ENCODE measurements around the gene TPRA1. TPM values are rescaled to one million over a fixed set of nuclear protein-coding genes. Genes with fewer than 3 reads are reported as not detected.

TPRA1 gene
- total RNA-seq, 1 experiment from 2014 or later = 20.2 TPM

DNA sequence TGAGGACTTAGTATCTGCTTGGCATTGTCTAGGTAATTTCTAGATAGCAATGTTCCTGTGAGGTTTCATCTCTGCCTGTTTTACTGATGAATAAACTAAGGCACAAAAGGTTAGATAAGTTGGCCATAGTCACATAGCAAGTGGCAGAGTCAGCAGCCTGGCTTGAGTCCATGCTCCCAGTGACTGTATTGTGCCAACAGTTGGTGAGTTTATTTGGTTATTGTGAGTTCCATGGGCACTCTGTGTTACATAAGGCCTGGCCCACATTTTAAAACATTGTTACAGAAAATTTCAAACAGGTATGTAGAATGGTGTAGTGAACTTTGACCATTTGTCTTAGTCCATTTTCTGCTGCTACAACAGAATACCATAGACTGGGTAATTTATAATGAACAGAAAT is 22.9 kb upstream of the TPRA1 start:
- POLR2A ChIA-PET (ENCODE audit: low non-redundant PET) = no interaction called here

DNA sequence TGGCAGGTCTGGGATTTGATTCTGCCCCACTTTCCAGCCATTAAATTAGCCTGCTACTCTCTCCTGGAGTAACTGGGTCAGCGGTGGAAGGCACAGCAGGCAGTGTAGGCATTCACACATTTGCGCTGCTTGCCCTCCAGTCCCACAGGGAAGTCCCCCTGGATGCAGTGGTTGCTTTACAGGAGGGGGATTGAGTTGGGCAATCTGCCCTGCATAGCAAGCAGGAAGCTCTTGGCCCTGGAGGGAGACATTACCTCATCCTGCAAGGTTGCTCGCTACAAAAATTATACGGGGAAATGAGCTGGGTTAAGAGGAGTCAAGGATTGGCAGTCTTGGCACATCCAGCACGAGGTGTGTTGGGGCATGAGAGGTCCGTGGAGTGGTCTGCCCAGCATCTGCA is 22.4 kb upstream of the TPRA1 start:
- peaks cover 93% of the 10 kb centered on the region for H3K36me3 ChIP-seq (ENCODE audit: insufficient read depth, low read length, poor library complexity, severe bottlenecking)
- no TSS peak for BruUV-seq (replicated peaks)
- no peaks in the 10 kb centered on the region for H3K9me3 ChIP-seq (ENCODE audit: low read depth, low read length, poor library complexity, severe bottlenecking)
- POLR2A ChIA-PET (ENCODE audit: low non-redundant PET) = no interaction called here
- no peak for DNase-seq (ENCODE audit: low spot score)
- no peaks in the 10 kb centered on the region for H3K4me1 ChIP-seq (ENCODE audit: insufficient read depth, low read length, poor library complexity, severe bottlenecking)
- no peaks in the 10 kb centered on the region for H3K27me3 ChIP-seq (replicated peaks; ENCODE audit: insufficient read depth, low read depth, low read length, poor library complexity)
- CTCF ChIA-PET = no interaction called here
- intact Hi-C loops (cut with micrococcal nuclease; ENCODE audit: unreplicated experiment) = no loop called here
- TF ChIP-seq, protein P1, sequence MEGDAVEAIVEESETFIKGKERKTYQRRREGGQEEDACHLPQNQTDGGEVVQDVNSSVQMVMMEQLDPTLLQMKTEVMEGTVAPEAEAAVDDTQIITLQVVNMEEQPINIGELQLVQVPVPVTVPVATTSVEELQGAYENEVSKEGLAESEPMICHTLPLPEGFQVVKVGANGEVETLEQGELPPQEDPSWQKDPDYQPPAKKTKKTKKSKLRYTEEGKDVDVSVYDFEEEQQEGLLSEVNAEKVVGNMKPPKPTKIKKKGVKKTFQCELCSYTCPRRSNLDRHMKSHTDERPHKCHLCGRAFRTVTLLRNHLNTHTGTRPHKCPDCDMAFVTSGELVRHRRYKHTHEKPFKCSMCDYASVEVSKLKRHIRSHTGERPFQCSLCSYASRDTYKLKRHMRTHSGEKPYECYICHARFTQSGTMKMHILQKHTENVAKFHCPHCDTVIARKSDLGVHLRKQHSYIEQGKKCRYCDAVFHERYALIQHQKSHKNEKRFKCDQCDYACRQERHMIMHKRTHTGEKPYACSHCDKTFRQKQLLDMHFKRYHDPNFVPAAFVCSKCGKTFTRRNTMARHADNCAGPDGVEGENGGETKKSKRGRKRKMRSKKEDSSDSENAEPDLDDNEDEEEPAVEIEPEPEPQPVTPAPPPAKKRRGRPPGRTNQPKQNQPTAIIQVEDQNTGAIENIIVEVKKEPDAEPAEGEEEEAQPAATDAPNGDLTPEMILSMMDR (conservative IDR thresholded peaks at IDR 0.05; ENCODE audit: low read depth, low read length) = no peak
- no peak for TF ChIP-seq EZH2 (IDR thresholded peaks at IDR 0.05; ENCODE audit: borderline replicate concordance, low read depth, low read length, poor library complexity, severe bottlenecking)
- no peak overlapping the region for H3K4me3 ChIP-seq (ENCODE audit: low read depth, low read length, poor library complexity, severe bottlenecking)
- H3K27ac ChIP-seq (ENCODE audit: low read depth, low read length, poor library complexity, severe bottlenecking) = no peak overlapping the region

More for the DNA sequence above, 22.9 kb upstream of the TPRA1 start:
- Histone ChIP-seq H3K27ac (ENCODE audit: low read depth, low read length, poor library complexity, severe bottlenecking) (no peak overlapping the region), H3K27me3 (replicated peaks; ENCODE audit: insufficient read depth, low read depth, low read length, poor library complexity) (no peaks in the 10 kb centered on the region), H3K4me3 (ENCODE audit: low read depth, low read length, poor library complexity, severe bottlenecking) (no peak overlapping the region), H3K36me3 (ENCODE audit: insufficient read depth, low read length, poor library complexity, severe bottlenecking) (peaks cover 93% of the 10 kb centered on the region), H3K9me3 (ENCODE audit: low read depth, low read length, poor library complexity, severe bottlenecking) (no peaks in the 10 kb centered on the region), H3K4me1 (ENCODE audit: insufficient read depth, low read length, poor library complexity, severe bottlenecking) (no peaks in the 10 kb centered on the region)
- no peak for DNase-seq (ENCODE audit: low spot score)
- intact Hi-C loops (cut with micrococcal nuclease; ENCODE audit: unreplicated experiment) = no loop called here
- TF ChIP-seq EZH2 (IDR thresholded peaks at IDR 0.05; ENCODE audit: borderline replicate concordance, low read depth, low read length, poor library complexity, severe bottlenecking) = no peak
- TF ChIP-seq, protein P1 (conservative IDR thresholded peaks at IDR 0.05; ENCODE audit: low read depth, low read length) = no peak
- BruUV-seq (replicated peaks) = no TSS peak
- CTCF ChIA-PET = no interaction called here

DNA sequence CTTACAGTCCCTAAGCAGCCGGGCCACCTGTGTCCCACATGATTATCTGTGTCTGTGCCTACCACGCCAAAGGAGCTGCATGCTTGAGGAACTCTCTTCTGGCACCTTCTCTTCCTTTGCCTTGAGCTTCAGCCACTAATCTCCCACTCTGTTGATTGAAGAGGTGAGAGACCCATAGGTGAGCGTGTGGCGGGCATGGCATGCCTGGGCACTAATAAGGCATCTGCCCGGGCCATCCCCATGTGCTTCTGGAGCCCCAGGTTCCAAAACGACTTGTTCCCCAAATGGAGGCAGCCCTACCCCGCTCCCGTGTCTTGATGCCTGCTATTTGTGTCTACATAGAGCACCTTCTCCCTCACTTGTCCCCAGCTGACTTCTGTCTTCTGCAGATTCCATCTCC is 20.7 kb upstream of the TPRA1 start:
- Histone ChIP-seq H3K4me3 (ENCODE audit: low read depth, low read length, poor library complexity, severe bottlenecking) (no peak overlapping the region), H3K27ac (ENCODE audit: low read depth, low read length, poor library complexity, severe bottlenecking) (no peak overlapping the region), H3K36me3 (ENCODE audit: insufficient read depth, low read length, poor library complexity, severe bottlenecking) (peaks cover 93% of the 10 kb centered on the region), H3K9me3 (ENCODE audit: low read depth, low read length, poor library complexity, severe bottlenecking) (no peaks in the 10 kb centered on the region), H3K27me3 (replicated peaks; ENCODE audit: insufficient read depth, low read depth, low read length, poor library complexity) (no peaks in the 10 kb centered on the region), H3K4me1 (ENCODE audit: insufficient read depth, low read length, poor library complexity, severe bottlenecking) (no peaks in the 10 kb centered on the region)
- TF ChIP-seq, protein P1 (conservative IDR thresholded peaks at IDR 0.05; ENCODE audit: low read depth, low read length) = no peak
- no peak for TF ChIP-seq EZH2 (IDR thresholded peaks at IDR 0.05; ENCODE audit: borderline replicate concordance, low read depth, low read length, poor library complexity, severe bottlenecking)
- CTCF ChIA-PET = no interaction called here
- POLR2A ChIA-PET (ENCODE audit: low non-redundant PET) = interaction anchor here (0.6 kb wide), 1 partner anchor 14 kb away, joined by 5 read pairs; no protein-coding TSS in a partner anchor
- intact Hi-C loops (cut with micrococcal nuclease; ENCODE audit: unreplicated experiment) = no loop called here
- no TSS peak for BruUV-seq (replicated peaks)
- no peak for DNase-seq (ENCODE audit: low spot score)

All from A673 (cell line).